GM19239 (cell line): ENCODE measurements around the gene DPP6.
"Not testable (repeated sequence)": the region's sequence is repeated elsewhere in the genome, so short reads cannot be mapped to it uniquely, and the experiment has no call there.

ENCODE experiments used
- DNase-seq: peaks from one replicate; pipeline ENCODE4 v3.0.0; 2011; ENCODE audit warnings: low spot score; ENCODE audit not compliant: insufficient read length
- FAIRE-seq: peaks from 2 replicates; lab custom pipeline; 2011; peaks lifted over from hg19 to GRCh38; lab: Jason Lieb, UNC

Gene DPP6

DNA sequence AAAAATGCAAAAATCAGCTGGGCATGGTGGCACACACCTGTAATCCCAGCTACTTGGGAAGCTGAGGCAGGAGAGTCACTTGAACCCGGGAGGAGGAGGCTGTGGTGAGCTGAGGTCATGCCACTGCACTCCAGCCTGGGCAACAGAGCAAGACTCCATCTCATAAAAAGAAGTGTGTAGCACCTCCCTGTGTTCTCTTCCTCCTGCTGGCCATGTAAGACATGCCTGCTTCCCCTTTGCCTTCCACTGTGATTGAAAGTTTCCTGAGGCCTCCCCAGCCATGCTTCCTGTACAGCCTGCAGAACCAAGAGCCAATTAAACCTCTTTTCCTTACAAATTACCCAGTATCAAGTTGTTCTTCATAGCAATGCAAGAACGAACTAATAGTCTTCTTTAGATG lies 870.3 kb downstream of the DPP6 start:
- DNase-seq, FAIRE-seq: not testable (repeated sequence)

DNA sequence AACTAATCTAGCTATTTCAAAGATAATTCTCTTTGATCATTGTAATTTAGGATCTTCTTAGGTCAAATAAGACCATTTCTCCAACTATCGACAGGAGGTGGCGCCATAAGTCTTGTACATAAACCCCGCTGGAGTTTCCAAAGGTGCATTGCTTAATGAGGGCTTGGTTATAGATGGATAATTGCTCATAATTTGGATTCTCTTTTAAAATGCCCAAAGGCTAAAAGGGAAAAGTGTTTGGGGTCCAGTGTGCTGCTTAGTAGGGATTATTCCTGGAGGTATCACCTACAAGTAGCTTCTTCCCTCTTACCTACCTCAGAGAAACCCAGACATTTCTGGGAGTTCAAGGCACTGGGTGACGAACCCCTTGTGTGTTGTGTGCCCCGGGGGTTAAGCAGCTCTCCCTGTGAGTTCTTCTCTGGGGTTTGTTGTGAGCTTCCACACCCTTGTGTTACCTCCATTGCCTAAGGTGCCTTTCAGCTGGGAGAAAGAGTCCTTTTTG lies 875.5 kb downstream of the DPP6 start:
- no peak for DNase-seq
- no peak for FAIRE-seq

DNA sequence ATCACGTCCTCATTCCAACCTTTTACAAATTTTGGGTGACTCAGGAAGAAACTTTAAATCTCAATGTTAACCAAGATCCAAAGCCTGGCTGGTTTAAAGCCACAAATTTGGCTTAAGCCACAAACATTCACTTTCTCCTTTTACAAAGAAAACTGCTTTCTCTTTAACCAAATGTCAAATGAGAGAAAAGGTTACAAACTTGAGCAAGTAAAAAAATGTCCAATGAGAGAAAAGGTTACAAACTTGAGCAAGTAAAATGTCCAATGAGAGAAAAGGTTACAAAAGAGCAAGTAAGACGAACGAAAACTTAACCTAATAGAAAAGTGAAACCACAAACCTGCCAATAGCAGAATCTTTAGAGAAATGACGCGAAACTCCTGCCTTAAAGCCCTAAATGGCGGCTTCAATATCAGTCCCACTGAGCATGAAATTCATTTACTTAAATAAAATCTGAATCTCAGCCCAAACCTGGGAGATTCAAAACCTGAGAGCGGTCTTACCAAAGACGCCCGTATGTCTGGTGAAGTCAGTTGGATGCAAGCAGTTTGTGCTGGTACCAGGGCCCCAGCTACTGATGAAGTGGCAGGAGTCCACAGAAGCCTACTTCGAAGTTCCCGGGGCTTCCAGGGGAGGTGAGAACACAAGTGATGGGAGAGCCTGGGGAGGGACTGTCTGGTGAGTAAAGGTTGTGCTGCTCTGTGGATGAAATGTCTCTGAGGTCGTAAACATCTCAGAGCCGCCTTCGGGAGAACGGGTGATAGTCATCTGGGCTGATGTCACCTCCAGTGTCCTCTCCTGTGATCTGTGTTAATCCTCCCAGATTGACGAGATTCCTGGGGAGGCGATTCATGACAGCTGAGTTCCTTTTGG lies 876.2 kb downstream of the DPP6 start:
- FAIRE-seq: peak; percentile 98
- peak; percentile 56 for DNase-seq

DNA sequence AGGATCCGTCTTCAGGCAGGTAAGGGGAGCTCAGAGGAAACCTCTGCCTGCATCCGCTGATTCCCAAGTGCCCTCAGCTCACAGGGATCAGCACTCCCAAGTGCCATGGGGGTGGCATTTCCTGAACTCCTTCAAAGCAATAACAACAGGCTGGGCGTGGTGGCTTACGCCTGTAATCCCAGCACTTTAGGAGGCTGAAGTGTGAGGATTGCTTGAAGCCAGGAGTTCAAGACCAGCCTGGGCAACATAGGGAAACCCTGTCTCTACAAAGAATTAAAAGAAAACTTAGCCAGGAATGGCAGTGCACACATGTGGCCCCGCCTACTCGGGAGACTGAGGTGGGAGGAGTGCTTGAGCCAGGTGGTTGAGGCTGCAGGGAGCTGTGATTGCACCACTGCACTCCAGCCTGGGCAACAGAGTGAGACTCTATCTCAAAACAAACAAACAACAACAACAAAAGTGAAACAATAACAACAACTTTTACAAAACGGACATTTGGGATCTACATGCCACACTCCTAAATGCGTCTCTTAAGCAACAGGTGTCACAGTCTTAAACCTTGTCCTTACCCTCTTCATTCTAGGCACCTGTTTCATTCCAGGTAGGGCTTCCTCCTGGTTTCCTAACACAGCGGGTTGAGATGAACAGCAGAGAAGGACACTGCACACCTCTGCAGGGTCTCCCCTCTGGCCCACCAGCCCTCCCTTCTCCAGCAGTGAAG lies 877.0 kb downstream of the DPP6 start:
- no peak for FAIRE-seq
- no peak for DNase-seq

DNA sequence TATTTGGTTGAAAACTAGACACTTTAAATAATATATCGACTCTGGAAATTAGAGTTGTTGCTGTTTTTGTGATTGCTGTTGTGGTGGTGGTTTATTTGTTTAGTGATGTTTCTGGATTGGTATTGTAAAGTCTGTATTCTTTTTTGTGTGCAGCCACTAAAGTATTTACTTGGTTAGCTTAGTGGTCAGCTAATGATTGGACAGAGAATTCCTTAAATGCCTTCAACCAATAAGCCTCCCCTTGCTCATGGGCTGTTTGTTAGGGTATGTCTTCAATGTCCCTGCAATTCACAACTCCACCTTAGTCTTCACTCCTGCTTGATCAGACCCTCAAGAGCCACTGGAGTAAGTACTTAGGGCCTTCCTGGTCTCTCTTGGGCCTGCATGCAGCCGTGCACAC lies 879.7 kb downstream of the DPP6 start:
- DNase-seq (no peak), FAIRE-seq (no peak)

- FAIRE-seq, DNase-seq: not testable (repeated sequence)
Measured at GRCh38 chr7:154934353-154934952, 882.3 kb downstream of the DPP6 start.

DNA sequence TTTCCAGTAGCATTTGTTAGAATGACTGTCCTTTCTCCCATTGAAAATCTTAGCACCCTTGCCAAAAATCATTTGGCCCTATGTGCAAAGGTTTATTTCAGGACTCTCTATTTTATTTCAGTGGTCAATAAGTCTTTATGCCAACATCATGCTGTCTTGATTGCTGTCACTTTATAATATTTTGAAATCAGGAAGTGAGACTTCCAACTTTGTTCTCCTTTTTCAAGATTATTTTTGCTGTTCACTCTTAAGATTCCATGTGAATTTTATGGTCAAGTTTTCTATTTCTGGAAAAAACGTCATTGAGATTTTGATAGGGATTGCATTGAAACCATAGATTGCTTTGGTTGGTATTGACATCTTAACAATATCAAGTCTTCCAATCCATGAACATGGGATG lies 885.6 kb downstream of the DPP6 start:
- FAIRE-seq (no peak), DNase-seq (no peak)

DNA sequence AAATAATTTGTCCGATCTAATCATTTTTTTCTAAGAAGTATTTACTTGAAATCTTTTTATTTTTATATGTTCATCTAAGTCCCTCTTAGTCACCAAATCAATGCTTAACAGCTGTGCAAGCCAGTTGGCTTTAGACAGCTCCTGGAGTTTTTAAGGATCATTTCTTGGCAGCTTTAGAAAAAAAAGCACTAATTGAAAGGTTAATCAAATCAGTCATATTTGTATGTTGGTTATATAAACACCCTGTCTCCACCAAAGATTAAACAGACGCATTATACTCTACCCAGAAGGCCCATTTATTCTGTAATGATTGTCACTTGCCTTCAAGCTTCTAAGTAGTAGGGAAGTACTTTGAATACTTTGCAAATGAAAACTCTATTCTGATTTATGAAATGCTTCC lies 890.5 kb downstream of the DPP6 start:
- FAIRE-seq: no peak
- no peak for DNase-seq
